ENCODE results near the gene ZNF175. TPM values are rescaled to one million over a fixed set of nuclear protein-coding genes. Genes with fewer than 3 reads are reported as not detected.

ZNF175 gene
- total RNA-seq, 1 donor from 2014 or later: 15.2 TPM

DNA sequence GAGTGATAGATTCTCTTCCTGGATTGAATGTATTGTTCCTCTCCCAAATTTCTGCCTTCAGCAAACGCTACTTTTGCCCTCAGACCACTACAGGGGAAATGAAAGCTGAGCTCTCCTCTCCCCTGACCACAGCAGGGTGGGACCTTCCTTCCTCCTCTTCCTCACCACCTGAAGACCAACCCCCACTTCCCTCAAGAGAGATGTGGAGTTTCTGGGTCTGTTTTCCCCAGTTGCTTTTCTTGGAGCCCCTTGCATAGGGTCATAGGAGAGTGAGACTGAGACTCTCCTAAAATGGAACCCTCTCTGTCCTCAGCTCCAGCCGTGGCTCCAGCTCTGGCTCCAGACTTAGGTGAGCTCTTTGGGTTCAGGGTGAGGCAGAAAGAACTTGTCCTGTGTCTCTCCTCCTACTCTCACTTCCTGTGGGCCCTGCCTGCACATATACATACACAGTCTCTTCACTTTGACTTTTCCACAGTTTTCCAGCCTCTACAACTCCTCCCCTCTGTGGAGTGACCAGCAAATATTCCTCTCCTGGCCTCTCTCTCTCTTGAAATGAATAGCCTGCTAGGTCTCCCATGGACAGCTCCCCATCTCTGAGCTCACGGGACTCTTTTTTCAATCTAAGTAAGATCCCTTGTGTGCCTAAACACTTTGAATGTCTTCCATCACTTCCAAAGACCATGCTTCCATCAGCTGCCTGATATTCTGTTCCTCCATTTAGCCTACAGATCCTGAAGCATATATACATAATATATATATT lies 19.2 kb upstream of the ZNF175 start:
- DNase-seq (ENCODE audit: low spot score in 2 of 2, unreplicated experiment in 2 of 2): no peak
- Mint-ChIP-seq H3K4me1 (no peaks in the 10 kb centered on the region), H3K27ac (no peak overlapping the region), H3K4me3 (no peak overlapping the region), H3K9me3 (peaks cover 53% of the 10 kb centered on the region), H3K36me3 (no peaks in the 10 kb centered on the region), H3K27me3 (ENCODE audit: low read depth) (no peaks in the 10 kb centered on the region)
- TF ChIP-seq, protein P1, sequence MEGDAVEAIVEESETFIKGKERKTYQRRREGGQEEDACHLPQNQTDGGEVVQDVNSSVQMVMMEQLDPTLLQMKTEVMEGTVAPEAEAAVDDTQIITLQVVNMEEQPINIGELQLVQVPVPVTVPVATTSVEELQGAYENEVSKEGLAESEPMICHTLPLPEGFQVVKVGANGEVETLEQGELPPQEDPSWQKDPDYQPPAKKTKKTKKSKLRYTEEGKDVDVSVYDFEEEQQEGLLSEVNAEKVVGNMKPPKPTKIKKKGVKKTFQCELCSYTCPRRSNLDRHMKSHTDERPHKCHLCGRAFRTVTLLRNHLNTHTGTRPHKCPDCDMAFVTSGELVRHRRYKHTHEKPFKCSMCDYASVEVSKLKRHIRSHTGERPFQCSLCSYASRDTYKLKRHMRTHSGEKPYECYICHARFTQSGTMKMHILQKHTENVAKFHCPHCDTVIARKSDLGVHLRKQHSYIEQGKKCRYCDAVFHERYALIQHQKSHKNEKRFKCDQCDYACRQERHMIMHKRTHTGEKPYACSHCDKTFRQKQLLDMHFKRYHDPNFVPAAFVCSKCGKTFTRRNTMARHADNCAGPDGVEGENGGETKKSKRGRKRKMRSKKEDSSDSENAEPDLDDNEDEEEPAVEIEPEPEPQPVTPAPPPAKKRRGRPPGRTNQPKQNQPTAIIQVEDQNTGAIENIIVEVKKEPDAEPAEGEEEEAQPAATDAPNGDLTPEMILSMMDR (IDR thresholded peaks at IDR 0.05; ENCODE audit: unreplicated experiment): no peak

GRCh38 chr19:51552608-51552995 lies 18.5 kb upstream of the ZNF175 start:
- no peak overlapping the region for H3K27ac Mint-ChIP-seq
- DNase-seq (ENCODE audit: low spot score in 2 of 2, unreplicated experiment in 2 of 2): no peak
- no peaks in the 10 kb centered on the region for H3K27me3 Mint-ChIP-seq (ENCODE audit: low read depth)
- H3K4me1 Mint-ChIP-seq: no peaks in the 10 kb centered on the region
- H3K4me3 Mint-ChIP-seq: no peak overlapping the region
- H3K9me3 Mint-ChIP-seq: peaks cover 50% of the 10 kb centered on the region
- TF ChIP-seq, protein P1 (IDR thresholded peaks at IDR 0.05; ENCODE audit: unreplicated experiment): no peak
- no peaks in the 10 kb centered on the region for H3K36me3 Mint-ChIP-seq

DNA sequence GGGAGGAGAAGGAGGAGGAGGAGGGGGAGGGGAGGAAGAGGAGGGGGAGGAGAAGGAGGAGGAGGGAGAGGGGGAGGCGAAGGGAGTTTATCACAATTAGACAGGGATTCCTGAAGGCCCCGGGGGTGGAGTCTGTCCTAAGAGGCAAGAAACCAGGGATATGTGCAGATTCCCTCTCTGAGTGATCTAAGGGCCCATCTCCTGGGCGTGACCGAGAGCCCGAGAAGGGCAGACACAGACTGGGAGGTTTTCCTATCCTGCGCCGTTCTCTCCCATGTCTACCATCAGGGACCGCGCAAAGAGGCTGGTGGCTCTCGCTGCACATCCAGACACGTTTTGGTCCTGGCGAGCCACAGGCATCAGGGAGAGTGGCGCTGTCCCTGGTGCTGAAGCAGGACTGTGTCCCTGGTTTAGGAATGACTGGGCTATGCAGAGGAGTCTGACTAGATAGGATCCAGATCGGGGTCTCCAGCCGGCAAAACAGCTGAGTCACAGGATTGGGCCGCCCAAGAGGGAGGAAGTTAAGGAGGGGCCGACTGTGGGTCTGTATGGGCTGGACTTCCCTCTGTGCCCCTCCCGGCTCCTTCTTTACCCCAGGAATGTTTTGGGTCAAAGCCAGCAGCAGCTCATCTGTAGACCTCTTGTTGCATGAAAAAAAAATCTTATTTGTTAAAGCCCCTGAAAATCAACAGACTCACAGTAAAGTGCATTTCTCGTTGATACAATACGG lies 17.9 kb upstream of the ZNF175 start:
- Mint-ChIP-seq H3K9me3 (peaks cover 45% of the 10 kb centered on the region), H3K4me1 (no peaks in the 10 kb centered on the region), H3K27me3 (ENCODE audit: low read depth) (no peaks in the 10 kb centered on the region), H3K27ac (no peak overlapping the region), H3K36me3 (no peaks in the 10 kb centered on the region), H3K4me3 (no peak overlapping the region)
- TF ChIP-seq, protein P1 (IDR thresholded peaks at IDR 0.05; ENCODE audit: unreplicated experiment): no peak
- DNase-seq (ENCODE audit: low spot score in 2 of 2, unreplicated experiment in 2 of 2): peak; percentile 58 to 76

GRCh38 chr19:51559240-51559639 lies 11.8 kb upstream of the ZNF175 start:
- no peak overlapping the region for H3K4me3 Mint-ChIP-seq
- TF ChIP-seq, protein P1 (IDR thresholded peaks at IDR 0.05; ENCODE audit: unreplicated experiment): no peak
- DNase-seq (ENCODE audit: low spot score in 2 of 2, unreplicated experiment in 2 of 2): no peak
- H3K27me3 Mint-ChIP-seq (ENCODE audit: low read depth): no peaks in the 10 kb centered on the region
- no peaks in the 10 kb centered on the region for H3K36me3 Mint-ChIP-seq
- no peaks in the 10 kb centered on the region for H3K4me1 Mint-ChIP-seq
- H3K27ac Mint-ChIP-seq: no peak overlapping the region
- H3K9me3 Mint-ChIP-seq: peaks cover 43% of the 10 kb centered on the region

GRCh38 chr19:51560339-51560738 lies 10.7 kb upstream of the ZNF175 start:
- Mint-ChIP-seq H3K27me3 (ENCODE audit: low read depth) (no peaks in the 10 kb centered on the region), H3K4me1 (no peaks in the 10 kb centered on the region), H3K36me3 (no peaks in the 10 kb centered on the region), H3K9me3 (peaks cover 36% of the 10 kb centered on the region), H3K27ac (no peak overlapping the region), H3K4me3 (no peak overlapping the region)
- TF ChIP-seq, protein P1 (IDR thresholded peaks at IDR 0.05; ENCODE audit: unreplicated experiment): no peak
- DNase-seq (ENCODE audit: low spot score in 2 of 2, unreplicated experiment in 2 of 2): peak in 1 of 2 experiments; percentile 27

All from mesothelial cell of epicardium (in vitro differentiated cells).